Measurements from ENCODE around the gene ENOX2. TPM values are rescaled to one million over a fixed set of nuclear protein-coding genes. Genes with fewer than 3 reads are reported as not detected.
A peak's percentile ranks its signal among the peaks of the same experiment; 100 is the strongest.

Gene ENOX2
- polyA plus RNA-seq, 1 donor from 2014 or later: 48.7 TPM

DNA sequence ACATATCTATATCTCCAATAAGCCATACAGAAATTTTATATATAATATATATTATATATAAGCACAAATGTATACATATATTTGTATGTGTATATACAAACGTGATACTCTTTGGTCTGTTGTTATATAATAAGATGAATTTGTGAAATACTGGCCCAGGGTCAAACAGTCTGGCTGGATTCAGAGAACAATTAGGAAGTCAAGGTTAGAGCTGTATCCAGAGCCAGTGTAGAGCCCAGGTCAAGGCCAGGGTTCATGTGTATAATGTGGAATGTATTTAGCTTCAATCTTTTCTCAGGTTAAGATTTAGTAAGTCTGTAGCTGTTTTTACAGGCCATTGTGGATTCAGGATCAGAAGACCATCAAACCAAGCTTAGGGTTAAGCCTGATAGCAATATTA lies 3.8 kb upstream of the ENOX2 start:
- Histone ChIP-seq H3K27ac (ENCODE audit: low read length) (no peak overlapping the region), H4K20me1 (ENCODE audit: insufficient read depth) (no peaks in the 10 kb centered on the region), H3K4me3 (ENCODE audit: low read length) (no peak overlapping the region), H3K36me3 (ENCODE audit: insufficient read depth, low read length) (no peaks in the 10 kb centered on the region), H2AFZ (ENCODE audit: low read depth, low read length) (no peak overlapping the region), H3K9ac (ENCODE audit: low read length) (no peak overlapping the region), H3K27me3 (ENCODE audit: insufficient read depth, low read depth, low read length) (no peaks in the 10 kb centered on the region), H3K9me3 (ENCODE audit: low read length) (no peaks in the 10 kb centered on the region), H3K4me2 (ENCODE audit: low read length) (no peak overlapping the region), H3F3A (ENCODE audit: insufficient read depth, low read length, poor library complexity, severe bottlenecking) (no peaks in the 10 kb centered on the region), H3K79me2 (replicated peaks; ENCODE audit: insufficient read depth, low read length) (no peaks in the 10 kb centered on the region), H3K9me2 (ENCODE audit: insufficient read depth, low read length) (no peaks in the 10 kb centered on the region)
- TF ChIP-seq RAD21 (conservative IDR thresholded peaks at IDR 0.05): no peak
- no peak for TF ChIP-seq TAF1 (IDR thresholded peaks at IDR 0.05; ENCODE audit: low read depth)
- no peak for TF ChIP-seq POLR2AphosphoS5 (IDR thresholded peaks at IDR 0.05)
- TF ChIP-seq EP300 (conservative IDR thresholded peaks at IDR 0.05; ENCODE audit: poor library complexity, severe bottlenecking): no peak
- TF ChIP-seq REST (IDR thresholded peaks at IDR 0.05; ENCODE audit: borderline replicate concordance): no peak
- TF ChIP-seq CTCF (IDR thresholded peaks at IDR 0.05; ENCODE audit: poor library complexity, severe bottlenecking): no peak
- no peak for TF ChIP-seq MXI1 (conservative IDR thresholded peaks at IDR 0.05; ENCODE audit: poor library complexity, severe bottlenecking)

GRCh38 chrX:130902446-130902782 lies 595 bp downstream of the ENOX2 start:
- Histone ChIP-seq H3K4me2 (ENCODE audit: low read length) (peak overlapping the region; percentile 44), H4K20me1 (ENCODE audit: insufficient read depth) (no peaks in the 10 kb centered on the region), H2AFZ (ENCODE audit: low read depth, low read length) (no peak overlapping the region), H3K27ac (ENCODE audit: low read length) (peak overlapping the region; percentile 69), H3K9ac (ENCODE audit: low read length) (peak overlapping the region; percentile 77), H3K36me3 (ENCODE audit: insufficient read depth, low read length) (no peaks in the 10 kb centered on the region), H3K27me3 (ENCODE audit: insufficient read depth, low read depth, low read length) (no peaks in the 10 kb centered on the region), H3F3A (ENCODE audit: insufficient read depth, low read length, poor library complexity, severe bottlenecking) (no peaks in the 10 kb centered on the region), H3K4me3 (ENCODE audit: low read length) (peak overlapping the region; percentile 78), H3K79me2 (replicated peaks; ENCODE audit: insufficient read depth, low read length) (no peaks in the 10 kb centered on the region), H3K9me2 (ENCODE audit: insufficient read depth, low read length) (no peaks in the 10 kb centered on the region), H3K9me3 (ENCODE audit: low read length) (no peaks in the 10 kb centered on the region)
- TF ChIP-seq CTCF (IDR thresholded peaks at IDR 0.05; ENCODE audit: poor library complexity, severe bottlenecking) (no peak), MXI1 (conservative IDR thresholded peaks at IDR 0.05; ENCODE audit: poor library complexity, severe bottlenecking) (no peak), EP300 (conservative IDR thresholded peaks at IDR 0.05; ENCODE audit: poor library complexity, severe bottlenecking) (no peak), REST (IDR thresholded peaks at IDR 0.05; ENCODE audit: borderline replicate concordance) (no peak), RAD21 (conservative IDR thresholded peaks at IDR 0.05) (no peak), TAF1 (IDR thresholded peaks at IDR 0.05; ENCODE audit: low read depth) (no peak), SMC3 (conservative IDR thresholded peaks at IDR 0.05; ENCODE audit: poor library complexity) (no peak), POLR2AphosphoS5 (IDR thresholded peaks at IDR 0.05) (no peak), EZH2 (IDR thresholded peaks at IDR 0.05; ENCODE audit: borderline replicate concordance, insufficient read depth, low read length, poor library complexity, severe bottlenecking) (no peak)

Data from neural cell (in vitro differentiated cells).